GM18498 (cell line): ENCODE measurements around the gene AFDN.

ENCODE experiments used
- ATAC-seq: cut with Tn5 transposase; IDR thresholded peaks from one replicate; pipeline ENCODE4 v1.9.1; 2021; ENCODE audit warnings: mild to moderate bottlenecking, moderate library complexity; ENCODE audit not compliant: unreplicated experiment

The AFDN gene, protein sequence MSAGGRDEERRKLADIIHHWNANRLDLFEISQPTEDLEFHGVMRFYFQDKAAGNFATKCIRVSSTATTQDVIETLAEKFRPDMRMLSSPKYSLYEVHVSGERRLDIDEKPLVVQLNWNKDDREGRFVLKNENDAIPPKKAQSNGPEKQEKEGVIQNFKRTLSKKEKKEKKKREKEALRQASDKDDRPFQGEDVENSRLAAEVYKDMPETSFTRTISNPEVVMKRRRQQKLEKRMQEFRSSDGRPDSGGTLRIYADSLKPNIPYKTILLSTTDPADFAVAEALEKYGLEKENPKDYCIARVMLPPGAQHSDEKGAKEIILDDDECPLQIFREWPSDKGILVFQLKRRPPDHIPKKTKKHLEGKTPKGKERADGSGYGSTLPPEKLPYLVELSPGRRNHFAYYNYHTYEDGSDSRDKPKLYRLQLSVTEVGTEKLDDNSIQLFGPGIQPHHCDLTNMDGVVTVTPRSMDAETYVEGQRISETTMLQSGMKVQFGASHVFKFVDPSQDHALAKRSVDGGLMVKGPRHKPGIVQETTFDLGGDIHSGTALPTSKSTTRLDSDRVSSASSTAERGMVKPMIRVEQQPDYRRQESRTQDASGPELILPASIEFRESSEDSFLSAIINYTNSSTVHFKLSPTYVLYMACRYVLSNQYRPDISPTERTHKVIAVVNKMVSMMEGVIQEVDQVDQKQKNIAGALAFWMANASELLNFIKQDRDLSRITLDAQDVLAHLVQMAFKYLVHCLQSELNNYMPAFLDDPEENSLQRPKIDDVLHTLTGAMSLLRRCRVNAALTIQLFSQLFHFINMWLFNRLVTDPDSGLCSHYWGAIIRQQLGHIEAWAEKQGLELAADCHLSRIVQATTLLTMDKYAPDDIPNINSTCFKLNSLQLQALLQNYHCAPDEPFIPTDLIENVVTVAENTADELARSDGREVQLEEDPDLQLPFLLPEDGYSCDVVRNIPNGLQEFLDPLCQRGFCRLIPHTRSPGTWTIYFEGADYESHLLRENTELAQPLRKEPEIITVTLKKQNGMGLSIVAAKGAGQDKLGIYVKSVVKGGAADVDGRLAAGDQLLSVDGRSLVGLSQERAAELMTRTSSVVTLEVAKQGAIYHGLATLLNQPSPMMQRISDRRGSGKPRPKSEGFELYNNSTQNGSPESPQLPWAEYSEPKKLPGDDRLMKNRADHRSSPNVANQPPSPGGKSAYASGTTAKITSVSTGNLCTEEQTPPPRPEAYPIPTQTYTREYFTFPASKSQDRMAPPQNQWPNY (N-terminal part only)

DNA sequence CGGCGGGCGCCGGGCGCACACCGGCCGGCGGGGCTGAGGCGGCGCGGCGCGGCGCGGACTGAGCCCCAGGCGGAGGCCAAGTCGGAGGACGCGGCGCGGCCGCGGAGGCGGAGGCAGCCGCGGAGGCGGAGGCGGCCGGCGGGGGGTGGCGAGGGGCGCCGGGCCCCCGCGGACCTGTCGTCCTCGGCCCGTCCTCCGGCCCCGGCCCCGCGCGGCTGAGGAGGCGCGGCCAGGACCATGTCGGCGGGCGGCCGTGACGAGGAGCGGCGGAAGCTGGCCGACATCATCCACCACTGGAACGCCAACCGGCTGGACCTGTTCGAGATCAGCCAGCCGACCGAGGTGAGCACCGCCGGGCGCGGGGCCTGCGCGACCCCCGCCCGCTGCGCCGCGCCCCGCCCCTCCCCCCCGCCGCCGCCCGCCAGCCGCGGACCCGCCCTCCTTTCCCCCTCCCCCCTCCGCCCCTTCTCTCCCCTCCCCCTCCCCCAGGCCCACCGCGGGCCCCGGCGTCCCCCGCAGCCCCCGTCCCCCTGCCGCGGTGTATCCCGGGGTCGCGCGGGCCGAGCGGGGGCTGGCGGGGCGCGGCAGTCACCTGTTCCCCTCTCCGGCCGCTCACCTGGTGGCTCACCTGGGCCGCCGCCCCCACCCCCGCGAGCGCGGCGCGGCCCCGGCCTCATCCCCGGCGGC is at the start of gene AFDN:
AFDN (plus strand) TSS at position 16 of the 687 bp plus-strand sequence; CDS start at position 238, 222 bp downstream.
- peak; percentile 44 for ATAC-seq

DNA sequence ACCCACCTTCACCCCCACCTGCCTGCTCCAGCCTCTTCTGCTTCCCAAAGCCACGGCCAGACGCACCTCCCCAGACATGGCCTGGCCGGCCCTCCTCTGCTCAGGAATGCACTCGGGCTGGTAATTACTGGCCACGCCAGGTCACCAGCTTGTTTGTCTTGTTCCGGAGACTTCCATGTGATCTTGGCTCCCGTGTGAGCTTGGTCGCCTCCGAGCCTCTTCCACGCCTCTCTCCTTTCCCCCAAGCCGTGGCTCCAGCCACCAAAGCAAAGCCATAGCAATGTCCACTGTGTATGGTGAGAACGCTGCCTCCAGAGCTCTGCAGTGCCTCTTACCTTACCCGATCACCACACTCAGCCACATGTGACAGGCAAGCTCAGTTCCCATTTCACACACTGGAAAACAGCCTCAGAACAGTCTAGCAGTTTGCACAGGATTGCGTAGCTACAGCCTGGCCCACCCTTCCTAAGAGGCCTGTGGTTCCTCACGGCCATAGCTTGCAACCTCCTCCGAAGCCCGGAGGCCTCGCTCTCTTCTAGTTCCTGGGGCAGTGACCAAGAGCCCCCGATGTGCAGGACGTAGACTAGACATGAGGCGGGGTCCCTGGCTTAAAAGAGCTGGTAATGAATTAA is 48.1 kb upstream of the AFDN start:
- no peak for ATAC-seq

DNA sequence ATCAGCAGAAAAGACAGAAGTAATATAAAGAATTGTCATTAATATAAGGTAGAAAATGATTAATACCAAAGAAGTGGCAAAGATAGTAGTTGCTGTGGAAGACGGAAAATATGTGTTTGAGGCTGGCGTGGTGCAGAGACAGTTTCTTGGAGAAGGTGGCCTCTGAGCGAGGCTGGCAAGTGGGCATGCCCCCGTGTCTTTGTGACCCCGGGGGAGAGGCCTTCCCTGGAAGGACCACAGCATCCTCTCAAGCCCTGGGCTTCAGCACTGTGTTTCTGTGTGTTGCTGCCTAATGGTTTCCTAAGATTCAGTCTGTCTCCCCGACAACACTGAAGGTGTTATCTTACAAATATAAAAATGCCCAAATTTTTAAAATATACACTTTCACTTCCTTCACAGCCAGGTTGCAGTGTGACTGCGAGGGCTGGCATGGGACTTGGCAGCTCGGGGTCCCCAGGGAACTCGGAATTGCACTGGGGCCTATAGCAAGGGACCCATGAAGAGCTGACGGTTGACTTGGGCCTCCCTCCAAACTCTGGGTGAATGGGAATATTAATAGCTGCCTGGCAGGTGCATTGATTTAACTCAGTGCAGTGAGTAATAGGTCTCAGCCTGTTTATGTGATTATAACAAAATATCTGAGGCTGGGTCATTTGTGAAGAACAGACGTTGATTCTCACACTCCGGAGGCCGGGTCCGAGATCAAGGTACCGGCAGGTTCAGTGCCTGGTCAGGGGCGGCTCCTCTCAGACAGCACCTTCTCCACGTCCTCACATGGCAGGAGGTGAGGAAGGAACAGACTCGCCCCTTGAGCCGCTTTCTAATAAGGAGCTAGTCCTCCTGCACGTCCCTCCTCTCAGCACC is 47.4 kb upstream of the AFDN start:
- ATAC-seq = no peak

DNA sequence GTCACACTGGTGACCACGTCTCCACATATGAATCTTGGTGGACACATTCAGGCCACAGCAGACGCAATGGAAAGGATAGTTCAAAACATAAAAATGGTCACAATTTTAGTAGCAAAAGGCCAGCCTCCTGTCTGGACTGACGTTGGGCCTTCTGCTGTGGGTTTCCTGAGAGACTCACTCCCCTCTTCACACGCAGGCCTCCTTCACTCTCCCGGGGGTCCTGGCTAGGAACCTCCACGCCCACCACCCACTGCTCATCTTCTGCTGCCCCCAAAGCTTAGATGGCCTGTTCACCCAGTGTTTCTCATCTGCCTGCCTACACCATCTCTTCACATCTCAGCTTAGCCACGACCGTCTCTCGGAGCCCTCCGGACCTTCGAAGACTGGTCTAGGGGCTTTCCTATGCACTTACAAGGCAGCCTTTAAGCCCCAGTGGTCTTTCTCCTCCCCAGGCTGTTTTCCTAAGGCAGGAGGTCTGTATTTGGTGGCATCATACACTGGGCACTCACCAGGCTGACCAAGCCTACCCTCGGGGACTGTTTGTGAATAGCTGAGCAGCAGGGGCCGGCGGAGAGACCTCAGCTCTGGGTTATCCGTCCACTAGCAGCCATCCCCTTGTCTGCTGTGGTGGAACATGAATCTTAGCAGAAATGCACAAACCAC is 46.6 kb upstream of the AFDN start:
- ATAC-seq = no peak

DNA sequence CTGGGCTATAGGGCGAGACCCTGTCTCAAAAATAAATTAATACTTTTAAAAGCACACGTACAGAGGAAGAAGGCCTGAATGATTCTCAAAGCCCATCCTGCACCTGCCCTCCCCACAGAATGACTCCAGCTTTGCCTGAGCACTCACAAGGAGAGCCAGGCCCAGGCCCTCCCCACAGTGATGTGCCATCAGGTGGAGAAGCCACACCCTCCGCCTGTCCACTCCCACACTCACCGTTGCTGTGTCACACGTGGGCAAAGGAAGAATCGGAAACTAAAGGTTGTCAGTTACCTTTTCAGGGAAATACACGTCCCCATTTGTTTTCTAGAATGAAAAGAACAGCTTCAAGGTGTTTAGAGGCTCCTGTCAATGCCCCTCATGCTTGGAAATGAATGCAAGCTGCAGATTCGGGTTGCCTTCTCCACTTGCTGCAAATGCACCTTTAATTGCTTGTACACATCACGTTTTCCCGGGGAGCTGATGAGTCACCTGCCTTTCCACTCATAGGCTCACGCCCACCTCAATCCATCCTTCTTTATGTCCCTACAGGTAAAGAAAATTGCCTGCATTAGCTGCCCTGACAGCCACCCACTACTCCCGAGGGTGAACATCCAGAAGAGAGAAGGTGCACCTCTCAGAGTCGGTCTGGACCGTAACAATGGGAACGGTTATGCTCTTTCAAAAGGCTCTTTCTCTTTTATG is 45.5 kb upstream of the AFDN start:
- ATAC-seq = no peak

DNA sequence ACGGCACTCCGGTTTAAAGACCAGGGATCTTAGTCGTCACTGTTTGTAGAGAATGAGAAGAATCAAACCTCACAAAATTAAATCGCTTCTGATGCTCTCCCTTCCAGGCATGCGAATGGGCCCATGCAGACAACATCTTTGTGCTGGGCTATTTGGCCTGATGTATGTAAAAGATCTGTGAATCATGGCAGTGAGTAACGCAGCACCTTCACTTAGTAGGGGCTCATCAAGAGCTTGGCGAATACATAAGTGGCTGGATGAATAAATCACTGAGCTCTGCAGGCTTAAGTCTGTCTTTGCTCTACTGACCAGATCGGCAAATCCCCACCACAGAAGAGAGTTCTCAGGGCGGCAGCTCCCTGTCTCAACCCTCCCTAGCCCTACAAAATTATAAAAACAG is 44.8 kb upstream of the AFDN start:
- ATAC-seq = no peak

DNA sequence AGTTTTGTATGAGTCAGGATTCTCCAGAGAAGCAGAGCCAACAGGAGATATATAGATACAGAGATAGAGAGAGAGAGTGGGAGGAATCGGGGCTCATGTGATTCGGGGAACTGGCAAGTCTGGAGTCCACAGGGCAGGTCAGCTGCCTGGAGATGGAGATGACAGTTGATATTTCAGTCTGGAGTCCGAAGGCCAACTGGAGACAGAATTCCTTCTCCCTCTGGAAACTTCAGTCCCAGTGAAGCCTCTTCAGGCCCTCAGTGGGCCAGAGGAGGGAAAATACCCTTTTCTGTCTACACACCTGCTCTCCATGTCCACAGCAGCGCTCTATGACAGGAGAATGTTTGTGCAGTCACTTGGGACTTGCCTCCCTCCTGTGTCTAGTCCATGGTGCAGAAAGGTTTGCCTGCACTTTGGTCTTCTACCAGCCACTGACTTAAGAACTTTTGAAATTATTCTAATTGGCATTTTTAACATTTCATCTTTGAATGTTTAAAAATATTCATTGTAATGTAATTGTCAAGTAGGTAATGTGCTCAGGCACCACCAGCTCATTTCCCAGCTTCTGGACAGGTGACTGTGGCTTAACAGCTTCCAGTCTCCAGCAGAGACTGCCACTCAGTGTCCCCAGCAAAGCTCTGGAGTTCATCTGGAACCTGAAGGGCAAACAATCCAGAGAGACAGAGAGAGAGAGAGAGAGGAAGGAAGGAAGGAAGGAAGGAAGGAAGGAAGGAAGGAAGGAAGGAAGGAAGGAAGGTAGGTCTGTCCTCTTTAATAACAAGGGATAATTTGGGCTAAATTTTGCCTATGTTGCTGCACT is 43.8 kb upstream of the AFDN start:
- ATAC-seq = no peak

DNA sequence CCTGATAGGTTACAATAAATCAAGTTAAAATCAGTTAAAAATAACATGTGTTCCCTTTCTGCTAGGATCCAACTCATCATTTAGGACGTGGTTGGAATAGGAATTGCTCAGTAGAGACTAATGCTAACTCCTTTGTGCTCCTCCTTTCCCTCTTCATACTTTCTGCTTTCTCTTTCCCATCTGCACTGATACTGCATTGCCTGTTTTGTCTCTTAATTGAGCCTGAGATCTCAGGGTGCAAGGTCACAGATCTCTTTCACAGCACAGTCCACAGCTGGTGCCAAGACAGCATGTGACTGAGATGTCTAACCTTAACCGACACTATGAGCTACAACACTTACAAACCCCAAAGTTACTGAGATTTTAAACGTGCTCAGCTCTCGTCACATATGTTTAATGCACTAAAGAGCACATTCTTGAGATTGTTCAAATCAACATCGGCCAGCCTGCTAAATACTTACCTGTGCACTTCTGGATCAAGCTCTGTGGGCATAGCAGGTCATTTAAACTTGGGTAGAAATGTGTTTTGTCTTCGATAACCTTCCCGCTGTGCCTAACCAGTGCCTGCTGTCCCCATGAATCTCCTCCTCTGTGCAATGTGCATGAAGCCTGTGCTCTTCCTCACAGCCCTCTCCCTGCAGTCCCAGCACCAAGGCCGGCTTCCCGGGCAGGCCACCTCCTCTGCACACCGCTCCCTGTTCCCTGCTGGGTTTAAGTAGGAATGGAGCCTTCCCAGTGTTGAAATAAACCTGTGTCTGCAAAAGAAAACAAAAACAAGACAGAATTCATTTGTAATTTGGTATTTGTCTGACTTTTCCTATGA is 39.6 kb upstream of the AFDN start:
- ATAC-seq = no peak

DNA sequence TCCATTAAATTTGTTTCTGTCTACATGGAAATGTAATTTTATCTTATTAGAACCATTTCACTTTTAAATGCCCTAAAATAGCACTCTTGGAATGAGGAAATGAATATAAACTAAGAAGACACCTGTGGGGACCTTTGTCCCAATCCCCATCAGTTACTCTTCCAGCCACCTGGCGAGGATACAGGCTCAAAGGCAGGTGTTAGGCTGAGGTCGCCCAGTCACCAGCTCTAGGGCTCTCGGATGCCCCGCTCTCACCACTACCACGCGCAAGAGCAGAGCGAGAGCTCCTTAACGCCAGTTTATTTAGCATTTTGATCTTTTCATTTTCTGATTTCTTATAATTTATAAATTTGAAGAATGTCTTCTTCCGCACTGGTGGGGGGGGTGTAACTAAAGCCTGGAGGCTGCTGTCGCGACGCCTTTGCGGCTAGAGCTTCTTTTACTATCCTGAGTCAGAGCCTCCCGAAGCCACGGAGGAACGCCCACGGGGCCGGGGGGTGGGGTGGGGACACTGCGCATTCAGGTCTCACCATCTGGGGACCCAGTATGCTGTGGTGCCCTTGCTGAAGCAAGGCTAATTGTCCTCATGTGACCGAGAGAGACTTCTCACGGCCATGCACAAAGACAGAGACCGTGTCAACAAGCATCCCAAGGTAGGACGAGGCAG is 38.7 kb upstream of the AFDN start:
- no peak for ATAC-seq

DNA sequence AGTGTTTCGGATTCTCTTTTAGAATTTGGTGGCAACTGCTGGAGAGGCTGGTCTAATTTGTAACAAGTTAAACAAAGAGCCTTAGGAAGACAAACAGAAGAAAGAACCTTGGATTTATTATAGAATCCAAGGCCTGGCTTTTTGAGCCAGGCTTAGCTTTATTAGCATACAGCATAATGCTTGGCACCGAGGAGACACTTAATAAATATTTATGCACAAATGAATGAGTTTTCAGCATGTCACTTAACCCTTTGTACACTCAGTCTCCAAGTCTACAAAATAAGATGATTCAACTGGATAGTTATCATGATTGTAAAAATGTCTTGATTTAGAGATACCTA is 38.2 kb upstream of the AFDN start:
- no peak for ATAC-seq

DNA sequence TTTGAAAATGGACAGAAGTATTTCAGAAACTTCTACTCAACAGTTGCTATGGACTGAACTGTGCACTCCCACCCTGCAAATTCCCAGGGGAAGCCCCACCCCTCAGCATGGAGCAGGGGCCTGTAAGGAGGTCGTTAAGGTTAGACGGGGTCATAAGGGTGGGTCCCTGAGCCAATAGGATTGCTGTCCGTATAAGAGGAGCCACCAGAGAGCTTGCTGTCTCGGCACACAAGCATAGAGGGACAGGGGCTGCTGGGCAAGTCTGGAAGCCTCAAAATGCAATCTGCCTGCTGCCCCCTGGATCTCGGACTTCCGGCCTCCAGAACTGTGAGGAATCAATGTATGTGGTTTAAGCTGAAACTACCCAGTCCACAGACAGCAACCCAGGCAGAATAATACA is 37.4 kb upstream of the AFDN start:
- no peak for ATAC-seq

DNA sequence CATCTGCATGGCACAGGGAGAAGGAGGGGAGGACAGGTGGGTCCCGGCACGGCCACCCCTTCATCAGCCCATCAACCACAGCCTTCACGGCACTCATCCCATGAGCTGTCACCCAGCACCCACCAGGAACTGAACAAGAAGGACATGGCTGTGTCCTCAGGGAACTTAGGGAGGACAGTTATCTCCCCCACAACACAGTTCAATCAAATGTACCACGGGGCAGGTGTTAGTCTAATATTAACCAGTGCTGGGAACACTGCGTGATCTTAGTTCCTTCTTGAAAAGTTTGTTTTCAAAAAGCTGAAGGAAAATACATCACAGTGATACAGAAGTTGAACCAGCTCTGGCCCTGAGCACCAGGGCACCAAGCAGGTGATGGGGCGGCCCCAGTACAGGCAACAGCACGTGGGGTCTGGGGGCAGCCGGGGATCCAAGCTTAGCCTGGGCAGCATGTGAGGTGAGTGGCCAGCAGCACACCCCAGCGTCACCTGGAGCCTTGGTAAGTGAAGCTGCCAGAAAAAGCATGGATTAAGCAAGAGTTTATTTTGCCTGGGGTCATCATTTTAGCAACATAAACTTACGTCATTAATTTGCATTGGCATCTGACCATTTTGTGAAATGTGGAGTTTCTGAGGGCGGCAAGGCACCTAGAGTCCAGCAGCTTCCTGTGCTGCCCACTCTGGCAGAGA is 35.5 kb upstream of the AFDN start:
- no peak for ATAC-seq

DNA sequence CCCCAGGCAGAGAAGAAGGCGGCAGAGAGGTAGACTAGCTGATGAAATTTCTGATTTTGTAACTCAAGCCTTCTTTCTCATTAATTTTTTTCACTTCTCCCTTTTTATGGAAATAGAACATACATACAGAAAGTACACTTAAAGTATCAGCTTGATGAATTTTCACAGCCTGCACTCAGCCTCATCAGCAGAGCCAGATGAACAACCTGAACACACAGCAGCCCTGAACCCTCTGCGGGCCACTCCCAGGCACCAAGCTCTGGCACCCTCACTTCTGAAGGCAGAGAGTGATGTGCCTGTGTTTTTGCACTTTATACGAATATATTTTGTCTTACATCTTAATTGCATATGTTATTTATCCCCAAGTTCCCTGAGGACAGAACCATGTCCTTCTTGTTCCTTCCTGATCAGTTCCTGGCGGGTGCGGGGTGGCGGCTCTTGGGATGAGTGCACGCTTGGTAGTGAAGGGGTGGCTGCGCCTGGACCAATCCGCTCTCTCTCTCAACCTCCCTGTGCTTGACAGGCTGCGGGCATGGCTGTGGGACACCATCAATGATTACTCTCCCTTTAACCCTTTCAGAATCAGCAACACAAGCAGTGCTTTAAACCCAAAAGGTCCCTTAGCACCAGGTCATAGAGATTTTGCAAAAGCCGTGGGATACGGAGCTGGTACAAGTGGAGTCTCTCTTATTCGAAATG is 34.8 kb upstream of the AFDN start:
- ATAC-seq = no peak

DNA sequence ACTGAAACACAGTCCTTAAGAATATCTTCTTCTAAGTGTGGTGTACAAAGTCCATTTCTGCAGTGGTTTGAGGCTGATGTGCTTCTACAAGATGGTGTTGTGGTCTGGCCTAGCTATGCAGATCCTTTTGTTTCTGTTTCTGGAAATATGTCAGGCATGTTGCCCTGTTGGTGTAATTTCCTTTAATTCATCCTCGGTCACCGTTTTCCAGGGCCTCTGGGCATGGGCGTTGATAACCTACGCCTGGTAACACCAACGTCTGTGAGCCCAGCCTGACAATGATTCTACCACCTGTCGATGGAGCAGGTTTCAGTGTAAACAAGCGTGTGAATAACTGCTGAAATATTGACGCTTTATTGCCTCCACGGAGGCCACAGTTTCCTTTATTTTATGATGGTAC is 33.3 kb upstream of the AFDN start:
- ATAC-seq = no peak
